Neuronal stem cell (in vitro differentiated cells): ENCODE results near the gene WWOX.

ENCODE experiments used
- DNase-seq: peaks from one replicate; pipeline ENCODE4 v3.0.0-alpha.2; 2013; ENCODE audit warnings: low spot score
- H2AFZ ChIP-seq: one replicate; pipeline ENCODE4 v1.6.1; 2013; ENCODE audit warnings: mild to moderate bottlenecking, low read length, inconsistent platforms
- H2AK5ac ChIP-seq: 2 replicates; pipeline ENCODE4 v1.6.1; 2013; ENCODE audit warnings: low read depth, mild to moderate bottlenecking, inconsistent platforms, low read length, moderate library complexity, mixed read lengths
- H2BK120ac ChIP-seq: 2 replicates; pipeline ENCODE4 v1.6.1; 2013; ENCODE audit warnings: low read depth, mild to moderate bottlenecking, inconsistent platforms, low read length, moderate library complexity, mixed read lengths
- H2BK12ac ChIP-seq: one replicate; pipeline ENCODE4 v1.6.1; 2013; ENCODE audit warnings: low read length, inconsistent platforms
- H2BK15ac ChIP-seq: 2 replicates; pipeline ENCODE4 v1.6.1; 2013; ENCODE audit warnings: mild to moderate bottlenecking, low read length, inconsistent platforms, mixed read lengths
- H2BK5ac ChIP-seq: one replicate; pipeline ENCODE4 v1.6.1; 2013; ENCODE audit warnings: inconsistent platforms, mild to moderate bottlenecking, low read length, moderate library complexity
- H3K14ac ChIP-seq: one replicate; pipeline ENCODE4 v1.6.1; 2013; ENCODE audit warnings: low read length, inconsistent platforms
- H3K18ac ChIP-seq: 2 replicates; pipeline ENCODE4 v1.6.1; 2013; ENCODE audit warnings: low read length, inconsistent platforms
- H3K23ac ChIP-seq: 2 replicates; pipeline ENCODE4 v1.6.1; 2013; ENCODE audit warnings: low read depth, mild to moderate bottlenecking, mixed read lengths, low read length, inconsistent platforms; ENCODE audit not compliant: poor library complexity
- H3K27ac ChIP-seq: replicated peaks from 3 replicates; pipeline ENCODE4 v1.5.1; 2013; ENCODE audit warnings: low read length, inconsistent platforms
- H3K27me3 ChIP-seq, 3 experiments: 2 replicates each; pipeline ENCODE4 v1.6.1; 2013; ENCODE audit warnings: low read length in 3 of 3, mild to moderate bottlenecking in 2 of 3, inconsistent platforms in 1 of 3, low read depth in 1 of 3, mixed read lengths in 1 of 3, moderate library complexity in 1 of 3; ENCODE audit not compliant: control insufficient read depth in 3 of 3, insufficient read depth in 3 of 3
- H3K36me3 ChIP-seq, 2 donors: replicated peaks in 1 of 2; 2 replicates each; pipeline ENCODE4 v1.6.1; 2013; ENCODE audit warnings: low read length in 2 of 2; ENCODE audit not compliant: control insufficient read depth in 2 of 2, insufficient read depth in 2 of 2
- H3K4ac ChIP-seq: 2 replicates; pipeline ENCODE4 v1.6.1; 2013; ENCODE audit warnings: inconsistent platforms, mild to moderate bottlenecking, low read length, moderate library complexity
- H3K4me1 ChIP-seq, 2 donors: 1 replicate in 1 of 2; 2 replicates in 1 of 2; pipeline ENCODE4 v1.6.1; 2013; ENCODE audit warnings: low read length in 2 of 2, low read depth in 1 of 2; ENCODE audit not compliant: control insufficient read depth in 2 of 2, insufficient read depth in 1 of 2
- H3K4me2 ChIP-seq: one replicate; pipeline ENCODE4 v1.6.1; 2013; ENCODE audit warnings: mild to moderate bottlenecking, low read length, inconsistent platforms; ENCODE audit not compliant: insufficient read depth, poor library complexity, severe bottlenecking
- H3K4me3 ChIP-seq, 2 donors: 2 replicates each; pipeline ENCODE4 v1.5.1; 2013; ENCODE audit warnings: low read length in 2 of 2, mild to moderate bottlenecking in 2 of 2, inconsistent platforms in 1 of 2, moderate library complexity in 1 of 2
- H3K79me1 ChIP-seq: one replicate; pipeline ENCODE4 v1.6.1; 2013; ENCODE audit warnings: low read depth, mild to moderate bottlenecking, inconsistent platforms, low read length, moderate library complexity
- H3K9ac ChIP-seq: one replicate; pipeline ENCODE4 v1.6.1; 2013; ENCODE audit warnings: mild to moderate bottlenecking, low read depth, low read length, inconsistent platforms; ENCODE audit not compliant: poor library complexity
- H3K9me3 ChIP-seq, 2 donors: replicated peaks in 1 of 2; 2 replicates each; pipeline versions ENCODE3 to v1.6.1; 2013; ENCODE audit warnings: low read length in 2 of 2, mild to moderate bottlenecking in 2 of 2, inconsistent platforms in 1 of 2, low read depth in 1 of 2, mixed read lengths in 1 of 2, moderate library complexity in 1 of 2; ENCODE audit not compliant: control insufficient read depth in 2 of 2, insufficient read depth in 1 of 2
- H4K8ac ChIP-seq: one replicate; pipeline ENCODE4 v1.6.1; 2013; ENCODE audit warnings: low read depth, mild to moderate bottlenecking, inconsistent platforms, low read length, moderate library complexity
- H4K91ac ChIP-seq: one replicate; pipeline ENCODE4 v1.6.1; 2013; ENCODE audit warnings: low read length, low read depth, mild to moderate bottlenecking, inconsistent platforms; ENCODE audit not compliant: poor library complexity
- WGBS, 2 donors: extraction: QIAGEN DNeasy Blood & Tissue Kit; methylation state at CpG; one replicate each; pipeline ENCODE4 v1.1.7; 2013; ENCODE audit warnings: missing lambda C conversion rate in 2 of 2, mixed read lengths in 1 of 2; ENCODE audit not compliant: insufficient read length in 2 of 2, insufficient replicate concordance in 1 of 2; ENCODE audit errors: extremely low coverage in 2 of 2; 5-methylcytosine and 5-hydroxymethylcytosine counted together

Gene WWOX

DNA sequence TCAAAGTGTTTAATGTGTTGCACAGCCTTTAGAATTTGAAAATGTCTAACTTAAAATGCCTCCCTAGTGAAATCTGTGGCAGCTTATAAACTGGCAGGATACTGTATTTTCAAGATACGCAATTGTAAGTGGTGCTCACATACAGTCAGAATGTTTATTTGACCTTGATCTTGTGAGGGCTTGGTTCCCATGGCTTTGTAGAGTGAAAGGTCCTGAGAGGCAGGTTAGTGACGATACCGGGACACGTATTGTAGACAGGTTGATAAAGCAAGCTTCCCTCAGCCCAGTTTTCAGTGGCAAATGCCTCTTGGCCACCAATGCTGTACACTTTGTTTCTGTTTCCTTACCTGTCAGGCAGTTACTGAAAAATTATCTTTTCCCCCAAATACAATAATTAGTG is 1074.5 kb downstream of the WWOX start:
- Histone ChIP-seq H3K27me3 (no peaks in the 10 kb centered on the region), H2BK15ac (no peak overlapping the region), H2BK12ac (no peak overlapping the region), H3K9me3 (peaks cover 0 to 3% of the 10 kb centered on the region in 2 donors), H3K14ac (no peak overlapping the region), H3K27ac (no peak overlapping the region), H2BK120ac (no peak overlapping the region), H3K79me1 (no peaks in the 10 kb centered on the region), H3K4me2 (no peak overlapping the region), H3K4ac (no peak overlapping the region), H3K18ac (no peak overlapping the region), H4K8ac (no peak overlapping the region), H2AFZ (no peak overlapping the region), H3K9ac (no peak overlapping the region), H2BK5ac (no peak overlapping the region), H3K23ac (no peak overlapping the region), H3K36me3 (no peaks in the 10 kb centered on the region), H3K4me3 (no peak overlapping the region), H2AK5ac (no peak overlapping the region), H4K91ac (no peak overlapping the region), H3K4me1 (peaks cover 9% of the 10 kb centered on the region in 2 donors)
- WGBS, 2 donors = no CpG with 5 or more reads among the region's 4 CpGs
- DNase-seq = no peak

- Histone ChIP-seq H3K9ac (no peak overlapping the region), H3K27ac (no peak overlapping the region), H2BK5ac (no peak overlapping the region), H3K4me3 (no peak overlapping the region), H2BK12ac (no peak overlapping the region), H2BK120ac (no peak overlapping the region), H2AFZ (no peak overlapping the region), H4K8ac (no peak overlapping the region), H3K4me2 (no peak overlapping the region), H3K9me3 (peaks cover 0 to 3% of the 10 kb centered on the region in 2 donors), H3K23ac (no peak overlapping the region), H3K4me1 (peaks cover 0 to 1% of the 10 kb centered on the region in 2 donors), H4K91ac (no peak overlapping the region), H3K18ac (no peak overlapping the region), H3K27me3 (no peaks in the 10 kb centered on the region), H3K14ac (no peak overlapping the region), H3K79me1 (no peaks in the 10 kb centered on the region), H2AK5ac (no peak overlapping the region), H2BK15ac (no peak overlapping the region), H3K4ac (no peak overlapping the region), H3K36me3 (no peaks in the 10 kb centered on the region)
- DNase-seq = no peak
- WGBS, 2 donors = no CpG with 5 or more reads among the region's 6 CpGs
Measured at GRCh38 chr16:79175286-79176057, 1076.0 kb downstream of the WWOX start.

- Histone ChIP-seq H3K79me1 (no peaks in the 10 kb centered on the region), H3K4me1 (peaks cover 0 to under 1% of the 10 kb centered on the region in 2 donors), H3K23ac (no peak overlapping the region), H3K27me3 (no peaks in the 10 kb centered on the region), H3K4me2 (no peak overlapping the region), H2AFZ (no peak overlapping the region), H2BK12ac (no peak overlapping the region), H3K4ac (no peak overlapping the region), H4K8ac (no peak overlapping the region), H3K36me3 (no peaks in the 10 kb centered on the region), H3K18ac (no peak overlapping the region), H4K91ac (no peak overlapping the region), H2BK5ac (no peak overlapping the region), H3K4me3 (no peak overlapping the region), H2AK5ac (no peak overlapping the region), H2BK15ac (no peak overlapping the region), H3K9ac (no peak overlapping the region), H3K14ac (no peak overlapping the region), H3K27ac (no peak overlapping the region), H3K9me3 (peaks cover 0 to 7% of the 10 kb centered on the region in 2 donors), H2BK120ac (no peak overlapping the region)
- no peak for DNase-seq
- no CpG with 5 or more reads among the region's 14 CpGs for WGBS, 2 donors
Measured at GRCh38 chr16:79177018-79177417, 1077.6 kb downstream of the WWOX start.

DNA sequence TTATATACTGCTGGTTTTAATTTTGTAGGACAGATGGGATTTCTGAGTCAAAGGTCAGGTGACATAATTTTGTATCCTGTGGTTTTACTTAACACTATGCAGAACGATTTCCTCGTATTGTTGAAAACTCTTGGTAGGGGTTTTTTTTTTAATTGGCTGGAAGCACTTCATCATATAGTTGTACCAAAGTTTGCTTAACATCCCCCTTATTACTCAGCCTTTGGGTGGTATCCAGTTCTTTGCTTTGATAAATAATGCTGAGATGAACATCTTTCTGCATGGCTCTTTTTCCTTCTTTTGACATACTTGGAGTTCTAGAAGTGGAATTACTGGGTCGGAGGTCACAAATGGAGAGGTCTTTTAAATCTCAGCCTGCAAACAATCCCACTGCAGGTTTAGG is 1082.0 kb downstream of the WWOX start:
- H3K4me2 ChIP-seq = no peak overlapping the region
- no peak overlapping the region for H3K14ac ChIP-seq
- H3K4me1 ChIP-seq = peaks cover 9 to 11% of the 10 kb centered on the region in 2 donors
- no peak overlapping the region for H3K23ac ChIP-seq
- H3K79me1 ChIP-seq = no peaks in the 10 kb centered on the region
- no peak overlapping the region for H3K18ac ChIP-seq
- no peak for DNase-seq
- no peak overlapping the region for H3K27ac ChIP-seq
- H2BK15ac ChIP-seq = no peak overlapping the region
- no peaks in the 10 kb centered on the region for H3K27me3 ChIP-seq
- no peak overlapping the region for H3K4me3 ChIP-seq
- H3K9ac ChIP-seq = no peak overlapping the region
- H4K91ac ChIP-seq = no peak overlapping the region
- H2BK12ac ChIP-seq = no peak overlapping the region
- H2AK5ac ChIP-seq = no peak overlapping the region
- H3K36me3 ChIP-seq = no peaks in the 10 kb centered on the region
- peaks cover 0 to 7% of the 10 kb centered on the region in 2 donors for H3K9me3 ChIP-seq
- H3K4ac ChIP-seq = no peak overlapping the region
- no peak overlapping the region for H2BK5ac ChIP-seq
- no peak overlapping the region for H2BK120ac ChIP-seq
- WGBS, 2 donors = no CpG with 5 or more reads among the region's 3 CpGs
- H2AFZ ChIP-seq = no peak overlapping the region
- H4K8ac ChIP-seq = no peak overlapping the region
